Melanocyte of skin (primary cell): ENCODE measurements around the gene OR4E1. TPM values are rescaled to one million over a fixed set of nuclear protein-coding genes. Genes with fewer than 3 reads are reported as not detected.

Experiments used
- small RNA-seq, 2 donors: library from RNA; depleted of rRNA; stranded (forward); fragments of <200 nt; gene quantifications; one replicate each; pipeline ENCODE3, GENCODE V24; 2012
- total RNA-seq, 2 donors: library from RNA; depleted of rRNA; stranded (reverse); fragments of >200 nt; gene quantifications; 2 replicates each; pipeline ENCODE4 v1.2.3, GENCODE V29; 2012

OR4E1 gene, protein sequence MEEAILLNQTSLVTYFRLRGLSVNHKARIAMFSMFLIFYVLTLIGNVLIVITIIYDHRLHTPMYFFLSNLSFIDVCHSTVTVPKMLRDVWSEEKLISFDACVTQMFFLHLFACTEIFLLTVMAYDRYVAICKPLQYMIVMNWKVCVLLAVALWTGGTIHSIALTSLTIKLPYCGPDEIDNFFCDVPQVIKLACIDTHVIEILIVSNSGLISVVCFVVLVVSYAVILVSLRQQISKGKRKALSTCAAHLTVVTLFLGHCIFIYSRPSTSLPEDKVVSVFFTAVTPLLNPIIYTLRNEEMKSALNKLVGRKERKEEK
- not detected for total RNA-seq

DNA sequence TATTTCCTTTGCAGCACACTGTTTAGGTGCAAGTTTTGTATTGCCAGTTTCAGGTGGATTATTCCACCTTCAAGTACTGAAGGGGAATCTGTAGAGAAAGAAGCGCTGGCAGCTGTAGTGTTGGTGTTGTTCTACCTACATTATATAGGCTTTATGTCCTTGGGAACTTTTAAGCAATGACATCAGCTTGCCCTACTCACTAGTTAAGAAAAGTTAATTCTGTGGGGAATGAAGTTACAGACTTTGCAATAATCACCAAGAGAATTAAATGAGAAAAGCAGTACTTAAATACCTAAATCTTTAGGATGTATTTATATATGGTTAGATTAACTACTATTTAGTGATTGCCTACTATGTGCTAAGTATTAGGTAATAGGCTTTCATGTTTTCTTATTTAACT lies at the start of gene OR4E1:
TSS of gene OR4E1 (minus strand) at position 101 of the 400 bp plus-strand sequence. CDS start 2,883 bp downstream, outside the sequence.

DNA sequence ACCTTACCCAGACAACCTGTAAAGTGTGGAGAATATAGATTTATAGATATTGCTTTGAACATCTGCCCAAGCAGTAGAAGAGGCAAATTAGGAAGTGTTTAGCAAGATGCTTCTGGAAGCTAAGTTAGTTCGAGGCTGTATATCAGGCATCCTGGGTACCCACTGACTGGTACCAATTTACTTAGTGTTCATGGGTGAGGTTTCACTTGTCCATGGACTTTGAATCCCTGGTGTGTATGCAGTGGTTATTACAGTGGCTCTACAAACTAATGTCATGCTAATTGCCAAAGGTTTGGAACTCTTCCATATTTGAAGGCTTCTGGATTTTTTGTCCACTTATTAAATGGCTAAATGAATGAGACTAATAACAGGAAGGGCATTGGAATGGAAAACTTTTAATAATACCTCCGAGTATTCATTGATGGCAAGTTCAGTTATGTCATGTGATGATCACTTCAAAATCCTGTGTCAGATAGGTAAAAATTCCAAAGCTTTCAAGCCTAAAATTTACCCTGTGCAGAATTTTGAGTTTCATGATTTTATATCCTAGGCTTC lies 20.2 kb downstream of the OR4E1 start, which contains the start of gene OR4E2:
TSS of gene OR4E2 (plus strand) at position 505 of the 555 bp plus-strand sequence. CDS start 11,248 bp downstream, outside the sequence.

DNA sequence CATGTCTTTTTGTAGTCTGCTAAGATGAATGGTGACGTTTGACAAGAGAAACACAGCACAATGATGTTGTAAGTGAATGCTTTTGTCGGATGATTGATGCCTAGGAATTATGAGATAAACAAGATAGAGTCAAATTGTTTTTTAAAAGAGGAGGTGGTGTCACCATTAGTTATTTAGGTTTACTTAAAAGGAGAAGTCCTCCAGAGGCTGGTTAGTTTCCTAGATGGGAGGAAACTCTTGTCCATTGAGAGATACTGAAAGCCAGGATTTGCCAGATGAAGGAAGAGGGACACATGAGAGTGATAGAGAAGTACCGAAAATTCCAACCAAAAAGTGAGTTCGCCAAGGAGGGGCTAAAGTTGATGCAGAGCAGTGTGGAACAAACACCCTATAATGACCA lies 38.8 kb downstream of the OR4E1 start, which contains the start of gene OR10G2:
TSS of gene OR10G2 (minus strand) at position 101 of the 400 bp plus-strand sequence. CDS start at position 3, 98 bp downstream.

Small RNA genes lying within 50 kb of the gene (small RNA-seq; reads per million reads assigned to genes)
- gene AC243972.3: 0 reads per million in 2 donors

Other genes starting within 250 kb of the OR4E1 start
- gene CHD8, start 217.7 kb downstream of the OR4E1 start, total RNA-seq: 10 to 100 TPM; 61.3 to 81.6 TPM
- 10 to 100 TPM; 31.3 to 39.0 TPM for gene RAB2B, start 196.9 kb downstream of the OR4E1 start, total RNA-seq
- gene TOX4, start 196.6 kb downstream of the OR4E1 start, total RNA-seq: 10 to 100 TPM; 31.0 to 36.5 TPM
- gene METTL3, start 162.5 kb downstream of the OR4E1 start, total RNA-seq: 10 to 100 TPM; 37.9 to 68.9 TPM
- gene SALL2, start 147.5 kb downstream of the OR4E1 start, total RNA-seq: 1 to 10 TPM; 1.7 to 2.4 TPM
- gene OR10G3, start 93.7 kb downstream of the OR4E1 start, total RNA-seq: not detected
- gene OR10G2, start 38.9 kb downstream of the OR4E1 start, total RNA-seq: not detected
- not detected for gene OR4E2, start 20.0 kb downstream of the OR4E1 start, total RNA-seq